Stimulated activated CD8-positive, alpha-beta memory T cell treated with anti-CD3 and anti-CD28 coated beads, Interleukin-2, amount 100 ng/mL, for 48 hours (primary cell): Measurements from ENCODE around the gene METTL4.

ENCODE experiments used
- DNase-seq, 2 donors: peaks; one replicate each; pipeline ENCODE4 v3.0.0-alpha.2; 2020; ENCODE audit warnings: low read depth in 2 of 2

The METTL4 gene

GRCh38 chr18:2571200-2572170, at the start of gene METTL4, which contains the start of gene NDC80:
Gene METTL4, minus strand, starts transcription at chr18:2571505. Its CDS starts 4,289 bp downstream, at chr18:2567216.
Gene NDC80, plus strand, starts transcription at chr18:2571557. Its CDS starts 1,429 bp downstream, at chr18:2572986.
- peak; percentile 77 to 79 for DNase-seq

- no peak for DNase-seq
Measured at GRCh38 chr18:2618009-2618408, 46.7 kb upstream of the METTL4 start.

- DNase-seq = no peak
Measured at GRCh38 chr18:2617401-2617998, 46.2 kb upstream of the METTL4 start.

- DNase-seq = no peak
Measured at GRCh38 chr18:2612996-2613395, 41.7 kb upstream of the METTL4 start.

- DNase-seq = no peak
Measured at GRCh38 chr18:2610549-2610948, 39.2 kb upstream of the METTL4 start.

- no peak for DNase-seq
Measured at GRCh38 chr18:2609604-2610003, 38.3 kb upstream of the METTL4 start.

- DNase-seq = no peak
Measured at GRCh38 chr18:2606335-2606734, 35.0 kb upstream of the METTL4 start.

GRCh38 chr18:2602844-2603243, 31.5 kb upstream of the METTL4 start:
- DNase-seq = no peak

GRCh38 chr18:2597639-2598038, 26.3 kb upstream of the METTL4 start:
- no peak for DNase-seq

- no peak for DNase-seq
Measured at GRCh38 chr18:2590303-2590702, 19.0 kb upstream of the METTL4 start.

- DNase-seq = no peak
Measured at GRCh38 chr18:2589345-2590068, 18.2 kb upstream of the METTL4 start.

- no peak for DNase-seq
Measured at GRCh38 chr18:2588666-2589344, 17.5 kb upstream of the METTL4 start.

- no peak for DNase-seq
Measured at GRCh38 chr18:2587788-2588187, 16.5 kb upstream of the METTL4 start.

- no peak for DNase-seq
Measured at GRCh38 chr18:2573408-2573807, 2.1 kb upstream of the METTL4 start.

GRCh38 chr18:2572892-2573291, 1.6 kb upstream of the METTL4 start:
- no peak for DNase-seq

- no peak for DNase-seq
Measured at GRCh38 chr18:2572171-2572569, 865 bp upstream of the METTL4 start.

GRCh38 chr18:2570772-2571199, 519 bp downstream of the METTL4 start:
- DNase-seq = peak in 1 of 2 donors; percentile 41

- no peak for DNase-seq
Measured at GRCh38 chr18:2569338-2570207, 1.7 kb downstream of the METTL4 start.

GRCh38 chr18:2568605-2569004, 2.7 kb downstream of the METTL4 start:
- no peak for DNase-seq

- no peak for DNase-seq
Measured at GRCh38 chr18:2568129-2568528, 3.2 kb downstream of the METTL4 start.

GRCh38 chr18:2564373-2564772, 6.9 kb downstream of the METTL4 start:
- no peak for DNase-seq
